GM19023 (cell line): ENCODE measurements around the gene DNAJB13.
"Not testable (repeated sequence)": the region's sequence is repeated elsewhere in the genome, so short reads cannot be mapped to it uniquely, and the experiment has no call there.

ENCODE experiments used
- ATAC-seq: cut with Tn5 transposase; IDR thresholded peaks from one replicate; pipeline ENCODE4 v1.9.1; 2021; ENCODE audit warnings: mild to moderate bottlenecking, moderate library complexity; ENCODE audit not compliant: unreplicated experiment

Gene DNAJB13

DNA sequence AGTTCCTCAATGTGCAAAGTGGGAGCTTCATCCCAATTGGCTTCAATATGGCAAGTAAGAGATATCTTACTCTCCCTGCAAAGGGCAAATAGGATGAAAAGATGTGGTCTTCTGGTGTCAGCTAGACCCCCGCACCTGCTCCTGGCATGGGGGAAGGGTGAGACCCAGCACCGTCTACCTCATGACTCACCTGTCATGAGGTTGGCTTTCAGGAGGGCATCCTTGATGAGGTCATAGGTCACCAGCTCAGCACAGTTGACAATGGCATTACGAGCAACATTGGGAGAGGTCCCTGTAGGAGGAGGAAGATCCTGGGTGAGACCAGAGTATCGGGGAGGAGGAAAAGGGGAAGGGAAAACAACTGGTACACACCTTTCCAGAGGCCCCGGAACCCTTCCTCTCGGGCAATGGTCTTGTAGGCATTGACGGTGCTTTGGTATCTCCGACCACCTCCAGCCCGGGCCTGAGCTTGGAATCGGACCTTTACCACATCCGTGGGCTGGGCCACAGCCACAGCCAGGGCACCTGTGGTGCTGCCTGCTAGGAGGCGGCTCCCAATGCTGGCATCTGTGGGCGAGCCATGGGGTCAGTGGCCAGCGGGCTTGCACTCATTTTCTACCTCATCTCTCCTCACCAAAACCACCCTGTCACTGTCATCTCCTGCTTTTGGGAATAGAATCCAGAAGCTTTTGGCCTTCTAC, 25.8 kb downstream of the DNAJB13 start:
- no peak for ATAC-seq

DNA sequence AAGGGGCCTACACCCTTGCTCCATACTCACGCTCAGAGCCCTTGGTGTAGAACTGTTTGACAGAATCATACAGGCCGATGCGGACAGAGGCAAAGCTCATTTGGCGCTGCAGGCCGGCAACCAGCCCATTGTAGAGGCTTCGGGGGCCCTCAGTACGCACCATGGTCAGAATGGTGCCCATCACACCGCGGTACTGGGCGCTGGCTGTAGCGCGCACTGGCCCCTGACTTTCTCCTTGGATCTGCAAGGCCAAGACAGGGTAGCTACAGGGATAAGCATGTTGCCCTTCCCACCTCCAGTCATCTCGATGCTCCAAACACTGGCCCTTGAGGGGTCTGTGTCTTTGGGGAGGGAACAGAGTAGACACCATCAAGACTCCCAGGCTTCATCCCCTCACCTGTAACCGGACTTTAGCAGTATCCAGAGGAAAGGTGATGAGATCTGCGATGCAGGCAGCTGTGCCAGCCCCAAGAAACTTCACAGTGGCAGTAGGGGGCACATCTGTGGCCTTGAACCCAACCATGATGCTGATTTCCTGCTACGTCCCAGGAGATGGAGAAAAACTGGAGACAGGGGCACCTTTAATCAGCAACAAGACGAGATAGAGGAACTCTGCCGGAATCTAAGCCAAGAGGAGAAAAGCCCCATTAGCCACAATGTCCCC, 27.2 kb downstream of the DNAJB13 start:
- ATAC-seq: no peak

DNA sequence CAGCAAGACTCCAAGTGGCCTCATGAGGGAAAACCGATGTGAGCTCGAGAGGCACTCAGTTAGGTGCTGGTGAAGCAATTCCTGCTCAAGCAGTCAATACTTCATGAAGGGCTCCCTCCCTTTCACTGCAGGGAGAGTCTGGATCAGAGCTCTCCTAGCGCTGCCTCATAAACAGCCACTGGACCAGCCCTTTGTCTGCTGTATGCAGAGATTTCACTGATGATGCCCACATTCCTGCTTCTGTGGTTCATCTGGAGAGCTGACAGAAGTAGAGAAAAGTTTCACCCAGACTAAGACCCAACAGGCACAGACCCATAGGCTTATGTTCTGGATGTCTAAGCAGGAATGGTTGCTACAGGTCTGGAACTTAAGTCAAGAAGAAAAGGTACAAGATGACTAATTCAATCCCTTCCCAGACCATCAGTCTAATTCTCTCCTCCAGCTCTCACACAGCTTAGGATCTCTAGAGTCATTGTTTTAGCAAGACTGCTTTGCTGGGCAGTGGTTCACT, 27.8 kb downstream of the DNAJB13 start:
- no peak for ATAC-seq

DNA sequence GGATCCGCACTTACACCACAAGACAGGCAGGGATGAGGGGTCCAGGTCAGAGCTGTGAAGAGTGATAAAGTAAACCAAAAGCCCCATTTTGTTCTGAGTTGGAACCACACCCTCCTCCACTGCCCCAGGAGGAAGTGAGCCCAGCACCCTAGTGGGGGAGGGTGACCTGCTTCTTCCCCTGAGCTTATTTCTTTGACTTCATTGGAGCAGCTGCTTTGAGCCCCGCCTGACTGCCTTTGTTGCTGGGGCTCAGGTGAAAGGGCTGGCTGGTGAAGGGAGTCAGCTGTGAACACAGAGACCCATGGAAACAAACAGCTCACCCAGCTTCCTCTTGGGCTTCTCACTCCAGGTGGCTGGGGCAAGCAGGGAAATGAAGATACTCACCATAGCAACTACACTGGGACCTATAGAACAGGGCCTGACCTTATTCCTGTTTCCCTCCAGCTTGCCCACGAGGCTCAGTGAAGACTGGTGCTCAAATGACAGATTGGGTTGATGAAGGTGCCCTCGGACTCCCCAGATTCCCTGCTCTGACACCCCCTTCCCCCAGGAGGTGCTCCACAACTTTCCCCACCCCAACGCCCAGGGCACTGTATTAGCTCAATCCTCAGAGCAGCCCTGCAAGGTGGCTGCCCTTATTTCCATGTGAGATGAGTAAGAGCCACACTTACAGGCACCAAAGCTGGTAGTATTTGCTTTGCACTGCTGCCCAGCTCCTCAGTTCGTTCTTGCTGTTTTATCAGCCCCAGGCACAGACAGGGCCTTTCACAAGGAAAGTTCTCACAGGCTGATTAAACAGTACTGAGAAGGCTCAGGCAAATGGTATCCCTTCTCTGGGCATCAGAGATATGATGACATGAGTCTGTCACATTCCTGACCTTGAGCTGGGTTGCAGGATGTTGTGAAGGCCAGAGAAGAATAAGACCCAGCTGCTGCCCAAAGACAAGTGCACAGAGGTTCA, 29.5 kb downstream of the DNAJB13 start:
- ATAC-seq: peak; percentile 48

DNA sequence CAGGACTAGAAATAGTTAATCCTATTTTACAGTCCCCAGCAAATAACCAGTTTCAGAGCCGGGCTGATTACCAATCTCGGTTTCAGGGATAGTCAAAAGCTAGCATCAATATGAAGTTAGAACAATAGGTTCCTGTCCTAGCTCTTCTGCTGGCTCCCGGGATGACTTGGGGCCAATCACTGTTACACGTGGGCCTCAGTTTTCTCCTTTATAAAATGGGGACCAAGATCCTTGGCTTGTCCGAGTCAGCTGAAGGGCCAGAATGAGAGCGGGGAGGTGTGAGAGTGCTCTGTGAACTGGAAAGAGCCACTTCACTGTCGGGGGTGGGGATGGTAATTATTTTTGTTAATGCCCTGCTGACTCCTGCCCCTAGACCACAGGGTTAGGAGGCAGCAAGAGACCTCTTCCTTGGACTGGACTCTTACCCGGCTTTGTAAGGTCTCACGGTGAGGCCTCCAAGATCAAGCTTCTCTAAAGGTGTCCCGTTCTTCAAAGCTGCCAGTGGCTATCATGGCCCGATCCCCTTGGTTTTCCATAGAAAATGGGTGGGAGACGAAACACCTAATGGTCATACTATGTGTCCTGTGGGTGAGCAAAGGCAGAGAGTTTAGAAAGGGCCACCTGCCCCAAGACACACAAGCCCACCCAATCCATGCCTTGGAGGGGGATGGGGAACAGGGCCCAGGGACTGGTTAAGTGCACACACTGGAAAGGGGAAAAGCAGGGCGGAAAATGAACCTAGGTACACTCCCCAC, 30.4 kb downstream of the DNAJB13 start:
- ATAC-seq: no peak

DNA sequence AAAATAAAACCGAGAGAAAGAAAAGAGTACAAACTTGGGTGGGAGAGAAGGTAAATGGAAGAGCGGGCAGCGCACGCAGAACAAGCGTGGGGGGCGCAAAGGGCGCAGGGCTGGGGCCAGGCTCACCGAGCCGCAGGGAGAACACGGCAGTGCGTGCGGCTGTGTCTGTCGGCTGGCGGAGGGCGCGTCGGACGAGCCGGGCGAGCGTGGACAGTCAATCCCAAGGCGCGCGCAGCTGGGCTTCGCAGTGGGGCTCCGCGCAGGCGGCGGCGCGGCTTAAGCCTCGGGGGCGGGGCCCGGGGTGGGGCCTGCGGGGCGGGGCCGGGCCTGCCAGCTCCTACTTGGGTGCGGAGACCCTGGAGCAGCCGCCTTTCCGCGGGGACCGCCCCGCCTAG, 31.8 kb downstream of the DNAJB13 start, which contains the start of gene UCP2:
TSS of gene UCP2 (minus strand) at position 249 of the 395 bp plus-strand sequence. CDS start 4,465 bp downstream, outside the sequence.
- peak; percentile 56 for ATAC-seq

DNA sequence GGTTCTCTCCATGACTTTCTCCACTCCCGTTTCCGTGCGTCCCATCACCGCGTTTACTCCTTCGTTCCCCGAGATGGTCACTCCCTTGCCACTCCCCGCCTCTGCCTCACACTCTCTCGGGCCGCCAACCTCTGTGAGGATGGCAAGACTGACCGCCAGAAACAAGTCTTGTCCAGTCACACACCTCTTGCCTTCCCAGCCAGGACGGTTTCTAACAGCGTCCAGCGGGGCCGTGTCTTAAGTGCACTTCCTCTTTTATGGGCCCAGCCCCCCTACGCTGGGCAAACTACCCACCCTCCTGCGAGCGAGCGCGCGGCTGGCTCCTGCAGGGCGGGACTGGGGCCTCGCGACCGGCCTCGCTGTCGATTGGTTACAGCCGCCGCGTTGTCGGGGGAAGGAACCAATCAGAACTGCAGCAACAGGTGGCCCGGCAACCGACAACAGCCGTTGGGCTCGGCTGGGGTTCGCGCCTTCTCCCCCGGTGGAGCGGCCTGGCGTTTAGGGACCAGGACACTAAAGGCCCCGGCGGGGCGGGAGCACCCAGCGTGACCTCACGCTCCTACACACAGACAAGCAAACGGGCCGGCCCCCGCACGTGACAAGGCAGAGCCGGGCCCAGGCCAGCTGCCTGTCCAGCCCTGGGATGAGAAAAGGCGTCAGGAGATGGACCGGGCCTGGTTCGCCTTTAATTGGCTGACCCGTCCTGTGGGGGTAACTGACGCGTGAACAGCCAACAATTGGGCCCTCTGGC, 32.3 kb downstream of the DNAJB13 start:
- ATAC-seq: peak; percentile 75

DNA sequence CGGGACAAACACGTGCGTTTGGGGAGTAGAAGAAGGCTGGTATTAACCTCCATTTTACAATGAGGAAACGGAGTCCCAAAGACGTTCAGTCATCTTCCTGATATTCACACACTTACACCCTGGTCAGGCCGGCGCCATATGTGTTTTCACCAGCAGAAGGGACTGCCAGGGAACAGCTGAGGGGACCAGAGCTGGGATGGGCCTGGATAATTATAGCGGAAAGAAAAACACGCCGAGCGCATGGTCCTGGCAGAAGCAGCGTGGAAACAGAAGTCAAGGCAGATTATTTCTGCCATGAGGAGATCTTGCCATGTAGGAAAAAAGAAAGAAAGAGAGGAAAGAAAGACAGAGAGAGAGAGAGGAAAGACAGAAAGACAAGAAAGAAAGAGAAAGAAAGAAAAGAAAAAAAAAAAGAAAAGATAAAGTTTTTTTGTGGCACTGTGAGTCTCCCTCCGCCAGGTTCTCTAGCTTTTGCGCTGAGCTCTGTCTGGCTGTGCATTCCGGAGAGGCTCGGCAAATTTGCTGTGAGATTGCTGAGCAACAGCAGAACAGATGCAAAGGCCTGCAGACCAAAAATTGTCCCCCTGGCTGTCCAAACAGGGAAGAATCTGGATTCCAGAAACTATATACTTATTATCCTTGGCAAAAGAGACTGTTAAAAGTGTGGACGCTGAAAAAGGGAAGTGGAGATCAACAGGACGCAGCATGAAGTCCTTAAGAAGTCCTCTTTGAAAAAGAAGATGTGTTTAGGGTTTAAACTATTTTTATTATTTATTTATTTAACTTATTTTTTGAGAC, 33.1 kb downstream of the DNAJB13 start:
- ATAC-seq: no peak

DNA sequence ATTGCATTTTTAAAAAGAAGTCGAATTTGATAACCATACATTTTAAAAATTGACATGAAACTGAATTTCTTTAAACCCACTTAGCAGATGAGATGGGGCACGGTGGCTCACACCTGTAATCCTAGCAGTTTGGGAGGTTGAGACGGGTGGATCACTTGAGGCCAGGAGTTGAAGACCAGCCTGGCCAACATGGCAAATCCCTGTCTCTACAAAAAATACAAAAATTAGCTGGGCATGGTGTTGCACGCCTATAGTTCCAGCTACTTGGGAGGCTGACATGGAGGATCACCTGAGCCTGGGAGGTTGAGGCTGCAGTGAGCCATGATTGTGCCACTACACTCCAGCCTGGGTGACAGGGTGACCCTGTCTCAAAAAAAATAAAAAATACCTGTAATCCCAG, 34.8 kb downstream of the DNAJB13 start:
- not testable (repeated sequence) for ATAC-seq

DNA sequence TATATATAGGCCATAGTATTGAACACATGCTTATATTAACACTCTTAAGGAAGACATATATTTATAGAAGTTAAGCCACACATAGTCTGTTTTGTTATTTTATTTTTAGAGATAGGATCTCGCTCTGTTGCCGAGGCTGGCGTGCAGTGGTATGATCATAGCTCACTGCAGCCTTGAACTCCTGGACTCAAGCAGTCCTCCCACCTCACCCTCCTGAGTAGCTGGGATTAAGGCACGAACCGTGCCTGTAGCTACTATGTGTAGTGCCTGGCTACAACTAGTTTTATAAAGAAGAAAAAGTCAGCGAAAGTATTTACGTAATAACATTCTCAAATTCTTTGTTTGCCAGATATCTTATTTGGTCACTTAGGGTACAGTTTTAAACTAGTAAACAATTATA, 37.4 kb downstream of the DNAJB13 start:
- no peak for ATAC-seq

DNA sequence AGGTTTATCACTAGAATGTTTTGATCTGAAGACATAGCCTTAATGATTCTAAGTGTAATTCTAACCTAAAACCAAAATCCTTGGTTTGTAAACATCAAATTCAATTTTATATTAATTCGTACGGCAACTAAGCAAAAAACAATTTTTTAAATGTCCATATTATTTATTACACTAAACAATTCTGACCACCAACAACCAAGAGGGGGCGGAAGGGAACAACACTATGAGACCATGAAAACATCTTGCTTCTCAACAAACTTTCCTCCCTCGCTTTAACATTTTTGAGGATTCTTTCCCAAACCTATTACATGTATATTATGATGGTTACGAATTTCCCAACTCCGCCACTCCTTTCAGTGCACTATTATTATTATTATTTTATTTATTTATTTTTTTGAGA, 38.3 kb downstream of the DNAJB13 start:
- no peak for ATAC-seq

DNA sequence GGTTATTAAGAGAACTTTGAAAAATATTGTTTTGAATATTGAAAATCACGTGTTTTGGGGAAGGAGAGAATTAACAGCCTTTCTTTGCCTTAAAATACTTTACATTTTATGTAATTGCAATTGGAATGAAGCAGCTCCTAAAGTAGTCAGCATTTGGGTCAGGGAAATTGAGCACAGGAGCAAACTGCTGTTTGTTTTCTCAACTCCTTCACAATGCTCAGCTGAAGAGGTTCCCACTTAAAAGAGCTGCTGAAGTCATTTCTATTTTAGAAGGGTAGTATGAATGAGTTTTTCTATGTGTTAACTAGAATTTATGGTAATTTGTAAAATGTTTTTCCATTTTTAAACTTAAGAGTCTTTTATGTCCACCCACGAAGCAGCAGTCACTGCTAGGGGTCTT, 39.9 kb downstream of the DNAJB13 start:
- ATAC-seq: no peak

DNA sequence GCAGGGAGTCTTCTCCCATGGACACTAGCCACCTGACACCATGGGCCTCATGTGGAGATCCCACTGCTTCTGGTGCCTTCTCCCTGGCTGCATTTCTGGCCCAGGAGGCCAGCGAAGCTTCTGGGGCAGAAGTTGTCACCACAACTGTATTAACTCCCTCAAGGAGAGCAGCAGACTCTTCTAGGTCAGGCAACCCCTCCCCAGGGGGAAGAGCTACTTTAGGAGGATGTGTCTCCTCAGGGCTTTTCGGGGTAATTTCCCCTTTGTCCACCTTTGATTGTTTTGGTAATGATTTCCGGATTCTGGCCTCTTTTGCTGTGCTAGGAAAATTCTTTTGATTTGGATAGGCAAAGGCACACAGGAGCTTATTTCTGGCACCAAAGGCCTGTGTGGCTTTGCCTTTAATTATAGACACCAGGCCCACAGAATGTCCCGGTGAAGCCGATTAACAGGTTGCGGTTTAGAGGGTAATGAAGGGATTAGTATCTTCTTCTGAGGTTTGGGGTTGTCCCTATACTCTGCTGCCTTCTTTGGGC, 40.7 kb downstream of the DNAJB13 start:
- peak; percentile 46 for ATAC-seq

DNA sequence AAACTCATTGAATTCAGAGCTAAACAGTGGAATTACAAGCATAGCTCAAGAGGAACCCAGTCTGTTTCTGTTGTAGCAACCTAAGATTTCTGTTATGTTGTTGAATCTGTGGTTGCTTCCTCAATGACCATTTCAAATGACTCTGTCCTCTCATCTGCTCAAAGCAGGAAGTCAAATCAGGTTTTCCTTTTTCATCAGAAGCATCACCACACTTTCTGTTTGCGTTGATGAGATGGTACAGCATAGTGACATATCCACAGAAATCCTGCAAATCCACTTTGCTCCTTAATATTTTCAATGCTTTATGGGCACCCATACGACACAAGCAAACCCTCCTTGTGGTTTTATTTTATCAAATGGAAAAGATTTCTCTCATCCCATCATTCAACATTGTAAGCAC, 44.4 kb downstream of the DNAJB13 start:
- ATAC-seq: no peak

DNA sequence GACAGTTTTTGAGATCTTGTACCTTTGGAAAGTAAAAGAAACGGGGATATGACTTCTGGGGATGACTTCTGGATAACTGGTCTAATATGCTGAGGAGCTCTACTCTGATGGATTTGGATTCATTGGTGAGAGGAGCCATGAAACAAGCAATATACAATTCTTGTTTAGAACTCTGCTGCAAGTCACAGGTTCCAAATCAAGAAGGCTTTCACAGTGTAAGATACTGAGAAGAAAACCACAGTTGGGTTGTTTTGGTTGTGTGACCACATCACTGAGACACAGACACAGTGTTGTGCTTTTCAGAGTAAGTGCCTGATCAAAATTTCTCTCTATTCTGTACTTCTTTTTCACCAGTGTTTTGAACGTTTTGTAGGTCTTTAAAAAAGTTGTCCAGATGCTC, 44.9 kb downstream of the DNAJB13 start:
- no peak for ATAC-seq

DNA sequence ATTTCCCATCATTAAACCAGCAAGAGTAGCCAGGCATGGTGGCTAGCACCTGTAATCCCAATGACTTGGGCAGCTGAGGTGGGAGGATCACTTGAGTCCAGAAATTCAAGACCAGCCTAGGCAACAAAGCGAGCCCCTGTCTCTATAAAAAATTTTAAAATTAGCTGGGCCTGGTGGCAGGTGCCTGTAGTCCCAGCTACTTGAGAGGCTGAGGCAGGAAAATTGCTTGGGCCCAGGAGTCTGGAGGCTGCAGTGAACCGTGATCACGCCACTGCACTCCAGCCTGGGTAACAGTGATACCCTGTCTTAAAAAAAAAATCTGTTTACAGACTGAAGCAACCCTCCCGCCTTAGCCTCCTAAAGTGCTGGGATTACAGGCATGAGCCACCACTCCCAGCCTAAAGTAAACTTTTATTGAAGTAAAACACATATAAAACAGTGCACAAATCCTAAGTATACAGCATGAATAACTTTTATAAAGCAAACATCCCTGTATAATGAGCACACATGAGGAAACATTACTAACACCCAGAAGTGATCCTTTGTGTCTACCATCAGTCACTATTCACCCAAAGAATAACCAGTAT, 45.4 kb downstream of the DNAJB13 start:
- ATAC-seq: no peak

DNA sequence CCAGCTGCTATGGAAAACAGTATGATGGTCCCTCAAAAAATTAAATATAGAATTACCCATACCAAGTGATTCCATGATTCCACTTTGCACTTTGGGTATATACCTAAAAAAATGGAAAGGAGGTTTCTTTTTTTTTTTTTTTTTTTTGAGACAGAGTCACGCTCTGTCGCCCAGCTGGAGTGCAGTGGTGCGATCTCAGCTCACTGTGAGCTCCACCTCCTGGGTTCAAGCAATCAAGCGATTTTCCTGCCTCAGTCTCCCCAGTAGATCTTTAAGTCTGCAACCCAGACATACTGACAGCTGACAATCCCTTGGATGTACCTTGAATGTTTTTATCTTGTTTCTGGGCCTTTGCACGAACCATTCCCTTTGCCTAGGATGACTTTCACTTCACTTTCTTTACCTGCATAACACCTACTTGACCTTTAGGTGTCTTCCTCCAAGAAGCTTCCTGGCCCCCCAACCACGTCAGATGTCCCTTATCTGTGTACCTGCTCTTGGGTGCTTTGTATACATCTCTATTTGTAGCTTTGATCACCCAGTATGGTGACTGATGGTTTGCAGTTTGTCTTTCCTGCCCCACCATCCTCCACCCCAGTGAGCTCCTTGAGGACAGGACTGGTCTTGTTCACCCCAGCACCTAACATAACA, 46.4 kb downstream of the DNAJB13 start:
- ATAC-seq: no peak
